ENCODE results near the gene TSEN54. TPM values are rescaled to one million over a fixed set of nuclear protein-coding genes. Genes with fewer than 3 reads are reported as not detected.

Gene TSEN54
- total RNA-seq, 1 experiment from 2014 or later = 78.7 TPM

GRCh38 chr17:75478508-75478907 is 37.8 kb upstream of the TSEN54 start:
- DNase-seq (ENCODE audit: low read depth, low spot score) (no peak), ATAC-seq (no peak)
- Histone ChIP-seq H3K27ac (ENCODE audit: low read length) (no peak overlapping the region), H3K27me3 (ENCODE audit: control insufficient read depth, insufficient read depth, low read length) (no peaks in the 10 kb centered on the region), H3K9me3 (ENCODE audit: control insufficient read depth, insufficient read depth, low read depth, low read length) (no peaks in the 10 kb centered on the region), H3K4me1 (ENCODE audit: control insufficient read depth, insufficient read depth, low read length) (no peaks in the 10 kb centered on the region), H3K4me3 (ENCODE audit: low read depth in 2 of 2, low read length in 2 of 2) (no peak overlapping the region), H3K36me3 (ENCODE audit: control insufficient read depth, insufficient read depth, low read length) (no peaks in the 10 kb centered on the region)
- BruUV-seq (replicated peaks) = TSS peak; percentile 62
- POLR2A ChIA-PET = no interaction called here
- no peak for TF ChIP-seq REST (IDR thresholded peaks at IDR 0.05; ENCODE audit: insufficient read depth in 1 of 2, low read depth in 2 of 2, low read length in 1 of 2)
- no peak for TF ChIP-seq POLR2AphosphoS5 (IDR thresholded peaks at IDR 0.05; ENCODE audit: low read depth, low read length)
- TF ChIP-seq CTCF (IDR thresholded peaks at IDR 0.05) = no peak
- no peak for TF ChIP-seq SIN3A (IDR thresholded peaks at IDR 0.05; ENCODE audit: borderline replicate concordance, insufficient read depth, low read depth, low read length)
- TF ChIP-seq TCF7L2 (IDR thresholded peaks at IDR 0.05; ENCODE audit: low read depth, low read length) = no peak
- in situ Hi-C loops (cut with HindIII; ENCODE audit: low pct_unique_long_range_greater_than_20kb, low sequenced_read_pairs) = no loop called here
- intact Hi-C loops (cut with micrococcal nuclease; ENCODE audit: unreplicated experiment) = no loop called here
- CTCF ChIA-PET = no interaction called here

- in situ Hi-C loops (cut with HindIII; ENCODE audit: low pct_unique_long_range_greater_than_20kb, low sequenced_read_pairs) (no loop called here), intact Hi-C loops (cut with micrococcal nuclease; ENCODE audit: unreplicated experiment) (no loop called here)
- no peak for TF ChIP-seq TCF7L2 (IDR thresholded peaks at IDR 0.05; ENCODE audit: low read depth, low read length)
- no peak for TF ChIP-seq SIN3A (IDR thresholded peaks at IDR 0.05; ENCODE audit: borderline replicate concordance, insufficient read depth, low read depth, low read length)
- no peak for TF ChIP-seq REST (IDR thresholded peaks at IDR 0.05; ENCODE audit: insufficient read depth in 1 of 2, low read depth in 2 of 2, low read length in 1 of 2)
- no peak for TF ChIP-seq POLR2AphosphoS5 (IDR thresholded peaks at IDR 0.05; ENCODE audit: low read depth, low read length)
- TF ChIP-seq CTCF (IDR thresholded peaks at IDR 0.05) = no peak
- no TSS peak for BruUV-seq (replicated peaks)
- Histone ChIP-seq H3K27ac (ENCODE audit: low read length) (no peak overlapping the region), H3K9me3 (ENCODE audit: control insufficient read depth, insufficient read depth, low read depth, low read length) (no peaks in the 10 kb centered on the region), H3K4me3 (ENCODE audit: low read depth in 2 of 2, low read length in 2 of 2) (no peak overlapping the region), H3K27me3 (ENCODE audit: control insufficient read depth, insufficient read depth, low read length) (no peaks in the 10 kb centered on the region), H3K36me3 (ENCODE audit: control insufficient read depth, insufficient read depth, low read length) (no peaks in the 10 kb centered on the region), H3K4me1 (ENCODE audit: control insufficient read depth, insufficient read depth, low read length) (no peaks in the 10 kb centered on the region)
- ChIA-PET POLR2A (interaction anchor here (0.6 kb wide), 1 partner anchor 45 kb away, joined by 7 read pairs; the partner anchor contains the start of gene LLGL2), CTCF (no interaction called here)
- ATAC-seq = no peak
- no peak for DNase-seq (ENCODE audit: low read depth, low spot score)
Observed at GRCh38 chr17:75480281-75480680, 36.0 kb upstream of the TSEN54 start.

Data from Panc1 (cell line).